ENCODE results near the gene JADE1. TPM values are rescaled to one million over a fixed set of nuclear protein-coding genes. Genes with fewer than 3 reads are reported as not detected.
A peak's percentile ranks its signal among the peaks of the same experiment; 100 is the strongest.

Gene JADE1
- total and polyA plus RNA-seq, 2 of the 13 experiments (the other 11 are each of a cell fraction or from before 2014, with no cell fraction given), result 5.4 to 19.3 TPM

GRCh38 chr4:128810871-128811570 is 1.5 kb downstream of the JADE1 start (continued):
- peak; percentile 91 for TF ChIP-seq PATZ1 (CRISPR knock-in tag; IDR thresholded peaks at IDR 0.05)
- TF ChIP-seq HOXA3 (CRISPR knock-in tag; IDR thresholded peaks at IDR 0.05), result peak; percentile 66
- peak; percentile 37; the same call in 1 of the 2 replicates for TF ChIP-seq KDM1A (CRISPR knock-in tag; IDR thresholded peaks at IDR 0.05)
- TF ChIP-seq CSRNP1 (CRISPR knock-in tag; IDR thresholded peaks at IDR 0.05), result no peak
- no peak for TF ChIP-seq NR2F2 (IDR thresholded peaks at IDR 0.05; ENCODE audit: borderline replicate concordance, low read depth)
- no peak for TF ChIP-seq NFIB (CRISPR knock-in tag; IDR thresholded peaks at IDR 0.05; ENCODE audit: borderline replicate concordance)
- no peak for TF ChIP-seq SMC3 (IDR thresholded peaks at IDR 0.05; ENCODE audit: low read length)
- TF ChIP-seq HNF1B (CRISPR knock-in tag; IDR thresholded peaks at IDR 0.05), result peak; percentile 52; the same call in 1 of the 2 replicates
- TF ChIP-seq ELF3 (CRISPR knock-in tag; IDR thresholded peaks at IDR 0.05), result peak; percentile 38; the same call in 1 of the 2 replicates
- TF ChIP-seq ZC3H13 (CRISPR knock-in tag; IDR thresholded peaks at IDR 0.05), result no peak
- TF ChIP-seq ZNF264 (CRISPR knock-in tag; IDR thresholded peaks at IDR 0.05), result 0 out of 2 replicates have a peak, but pooled peaks have one; percentile 25
- no peak for TF ChIP-seq ARID2 (CRISPR knock-in tag; IDR thresholded peaks at IDR 0.05; ENCODE audit: borderline replicate concordance)
- TF ChIP-seq ZNF576 (CRISPR knock-in tag; IDR thresholded peaks at IDR 0.05), result no peak
- no peak for TF ChIP-seq MLLT10 (CRISPR knock-in tag; IDR thresholded peaks at IDR 0.05)
- TF ChIP-seq SMYD3 (CRISPR knock-in tag; IDR thresholded peaks at IDR 0.05), result no peak
- TF ChIP-seq MATR3 (CRISPR knock-in tag; IDR thresholded peaks at IDR 0.05), result no peak
- TF ChIP-seq ZNF280D (CRISPR knock-in tag; IDR thresholded peaks at IDR 0.05), result no peak
- TF ChIP-seq IRF2 (CRISPR knock-in tag; IDR thresholded peaks at IDR 0.05), result peak; percentile 76
- TF ChIP-seq FOXP4 (CRISPR knock-in tag; IDR thresholded peaks at IDR 0.05), result peak; percentile 63; the same call in 1 of the 2 replicates
